ENCODE measurements around the gene KCNS1. TPM values are rescaled to one million over a fixed set of nuclear protein-coding genes. Genes with fewer than 3 reads are reported as not detected.

The KCNS1 gene
- total and polyA plus RNA-seq, 2 of the 8 experiments (the other 6 are each of a cell fraction or from before 2014, with no cell fraction given) = 1.4 to 1.8 TPM

GRCh38 chr20:45096781-45097180 lies 4.1 kb downstream of the KCNS1 start:
- no peak overlapping the region for H2AFZ ChIP-seq (ENCODE audit: low read length)
- no peak overlapping the region for H2BK120ac ChIP-seq (replicated peaks; ENCODE audit: low read depth, low read length)
- peaks cover 2 to 13% (median 4%) of the 10 kb centered on the region in 4 experiments; a peak in 6 of 7 replicates for H3K4me1 ChIP-seq (replicated peaks in 1 of 4; ENCODE audit: control insufficient read depth in 3 of 4, insufficient read depth in 4 of 4, low read length in 3 of 4)
- H3K36me3 ChIP-seq (ENCODE audit: control insufficient read depth in 2 of 4, insufficient read depth in 4 of 4, low read length in 3 of 4) = peaks cover 0 to 5% (median 0%) of the 10 kb centered on the region in 4 experiments; a peak in 1 of 8 replicates
- ChIA-PET POLR2A (ENCODE audit: partially characterized antibody) (interaction anchor here (1.3 kb wide), 1 partner anchor 84 kb away, joined by 4 read pairs; no protein-coding TSS in a partner anchor), CTCF (ENCODE audit: partially characterized antibody) (interaction anchor here (0.7 to 17.6 kb wide), 28 partner anchors 10 to 317 kb away, joined by 3 to 233 read pairs (median 8); partner anchors contain the start of genes TOMM34 and WFDC5)
- H3K27me3 ChIP-seq (replicated peaks in 1 of 4; ENCODE audit: control insufficient read depth in 3 of 4, extremely low read depth in 1 of 4, insufficient read depth in 3 of 4, low read length in 3 of 4) = peaks cover 5 to 41% (median 31%) of the 10 kb centered on the region in 4 experiments
- H3K4me3 ChIP-seq (ENCODE audit: extremely low read depth in 1 of 4, insufficient read depth in 2 of 4, low read depth in 3 of 4, low read length in 4 of 4) = no peak overlapping the region
- H3K79me2 ChIP-seq (ENCODE audit: control insufficient read depth in 1 of 2, insufficient read depth in 2 of 2, low read length in 2 of 2) = no peaks in the 10 kb centered on the region
- peaks cover 3 to 4% of the 10 kb centered on the region in 2 experiments for H4K20me1 ChIP-seq (replicated peaks in 1 of 2; ENCODE audit: control insufficient read depth in 1 of 2, insufficient read depth in 2 of 2, low read length in 2 of 2)
- H3K79me1 ChIP-seq (ENCODE audit: low read depth, low read length) = no peaks in the 10 kb centered on the region
- H2BK15ac ChIP-seq (ENCODE audit: low read length) = no peak overlapping the region
- no peak overlapping the region for H3K9ac ChIP-seq (replicated peaks in 1 of 4; ENCODE audit: extremely low read depth in 1 of 4, low read depth in 3 of 4, low read length in 3 of 4)
- TF ChIP-seq KDM5A (IDR thresholded peaks at IDR 0.05; ENCODE audit: low read length) = no peak
- TF ChIP-seq SIRT6 (IDR thresholded peaks at IDR 0.05; ENCODE audit: low read length) = no peak
- TF ChIP-seq TEAD4 (IDR thresholded peaks at IDR 0.05; ENCODE audit: low read depth, low read length) = no peak
- TF ChIP-seq RXRA (IDR thresholded peaks at IDR 0.05; ENCODE audit: insufficient read depth, low read depth, low read length) = no peak
- H4K5ac ChIP-seq (ENCODE audit: insufficient read length, low read depth, low read length) = no peak overlapping the region
- H3K18ac ChIP-seq (ENCODE audit: extremely low read depth, low read length) = no peak overlapping the region
- 0 out of 2 replicates have a peak overlapping the region, but pooled peaks have one; percentile 29 for H2AK5ac ChIP-seq (ENCODE audit: low read depth, low read length)
- no peak overlapping the region for H4K91ac ChIP-seq (replicated peaks; ENCODE audit: insufficient read length, low read length)
- no peak overlapping the region for H2BK5ac ChIP-seq (ENCODE audit: low read depth, low read length)
- no peak overlapping the region for H2BK20ac ChIP-seq (ENCODE audit: low read length)
- no peak overlapping the region for H2BK12ac ChIP-seq (ENCODE audit: low read depth, low read length)
- no peak overlapping the region for H3K27ac ChIP-seq (ENCODE audit: low read depth, low read length)
- WGBS, 2 experiments (ENCODE audit: extremely low coverage in 1 of 2, insufficient coverage in 1 of 2, insufficient read length in 1 of 2, insufficient replicate concordance in 2 of 2, low coverage in 1 of 2, low lambda C conversion rate in 2 of 2, missing lambda C conversion rate in 1 of 2) = 91% methylated on average over 9 of the region's 9 CpGs; no CpG with 5 or more reads in 1 of the 2 experiments
- no peak overlapping the region for H3K4me2 ChIP-seq (ENCODE audit: insufficient read depth in 1 of 2, low read depth in 2 of 2, low read length in 2 of 2)
- no peak overlapping the region for H3K56ac ChIP-seq (replicated peaks; ENCODE audit: insufficient read length, low read depth, low read length)
- H3K4ac ChIP-seq (replicated peaks; ENCODE audit: insufficient read length, low read depth, low read length) = no peak overlapping the region
- no peaks in the 10 kb centered on the region; the same call in 1 of the 2 replicates for H3K23me2 ChIP-seq (ENCODE audit: low read depth, low read length)
- no peak for DNase-seq (ENCODE audit: low read depth in 1 of 2, low spot score in 2 of 2)
- H3K14ac ChIP-seq (ENCODE audit: insufficient read length) = no peak overlapping the region
- H3K9me3 ChIP-seq (ENCODE audit: insufficient read depth in 2 of 2, low read depth in 1 of 2, low read length in 1 of 2) = peaks cover 0 to 8% of the 10 kb centered on the region in 2 experiments; a peak in 2 of 4 replicates
- no peak for FAIRE-seq
- H3K23ac ChIP-seq (ENCODE audit: insufficient read length) = no peak overlapping the region
- H4K8ac ChIP-seq (ENCODE audit: extremely low read depth, insufficient read depth, low read length) = no peak overlapping the region
